Cardiac muscle cell (in vitro differentiated cells and primary cell): ENCODE measurements around the gene ARHGAP31. TPM values are rescaled to one million over a fixed set of nuclear protein-coding genes. Genes with fewer than 3 reads are reported as not detected.

ENCODE experiments used
- DNase-seq, 2 donors: peaks; one replicate each; pipeline versions ENCODE4 v3.0.0 to v3.0.0-alpha.2; 2010 to 2017; ENCODE audit warnings: low read depth in 1 of 2, low spot score in 1 of 2
- H3K27ac ChIP-seq: fragments of 200-600 bp; sonication (generic); 2 replicates; pipeline ENCODE4 v1.5.1; 2016
- H3K27me3 ChIP-seq: fragments of 200-600 bp; sonication (generic); 2 replicates; pipeline ENCODE4 v1.6.0; 2016; ENCODE audit warnings: control low read depth
- H3K36me3 ChIP-seq: fragments of 200-600 bp; sonication (generic); 2 replicates; pipeline ENCODE4 v1.5.1; 2016; ENCODE audit warnings: control low read depth
- H3K4me1 ChIP-seq: fragments of 200-600 bp; sonication (generic); 2 replicates; pipeline ENCODE4 v1.8.1; 2017; ENCODE audit warnings: low read depth, mild to moderate bottlenecking, mixed run types
- H3K4me3 ChIP-seq: fragments of 200-600 bp; sonication (generic); 2 replicates; pipeline ENCODE4 v1.5.1; 2016; ENCODE audit warnings: mild to moderate bottlenecking
- H3K9me3 ChIP-seq: fragments of 200-600 bp; sonication (generic); 2 replicates; pipeline ENCODE4 v1.5.1; 2017; ENCODE audit warnings: low read depth, mild to moderate bottlenecking, control low read depth
- CTCF ChIP-seq: IDR thresholded peaks from 2 replicates; pipeline ENCODE4 v1.5.1; 2012; ENCODE audit warnings: low read depth, mild to moderate bottlenecking, low read length
- polyA plus RNA-seq: library from polyadenylated mRNA; unstranded; fragments of >200 nt; fragmentation: Nextera tagmentation; extraction: Ambion mirVana; gene quantifications from 2 replicates; pipeline ENCODE4 v1.2.1, GENCODE V29; 2016
- total RNA-seq: library from RNA; depleted of rRNA; stranded (reverse); fragments of >200 nt; gene quantifications from 2 replicates; pipeline ENCODE4 v1.2.3, GENCODE V29; 2016

ARHGAP31 gene
- total and polyA plus RNA-seq, 2 experiments from 2014 or later: 23.9 to 60.6 TPM

GRCh38 chr3:119292666-119293065 is 1.5 kb upstream of the ARHGAP31 start:
- no peak for TF ChIP-seq CTCF
- H3K36me3 ChIP-seq: no peaks in the 10 kb centered on the region
- H3K9me3 ChIP-seq: no peaks in the 10 kb centered on the region
- peaks cover 45% of the 10 kb centered on the region for H3K4me1 ChIP-seq
- H3K27ac ChIP-seq: peak overlapping the region; percentile 90
- no peak overlapping the region for H3K4me3 ChIP-seq
- H3K27me3 ChIP-seq: no peaks in the 10 kb centered on the region
- no peak for DNase-seq

- no peaks in the 10 kb centered on the region for H3K27me3 ChIP-seq
- no peak for TF ChIP-seq CTCF
- peak overlapping the region; percentile 90 for H3K27ac ChIP-seq
- no peaks in the 10 kb centered on the region for H3K36me3 ChIP-seq
- peaks cover 52% of the 10 kb centered on the region for H3K4me1 ChIP-seq
- peak overlapping the region; percentile 87 for H3K4me3 ChIP-seq
- DNase-seq: no peak
- H3K9me3 ChIP-seq: no peaks in the 10 kb centered on the region
Measured at GRCh38 chr3:119293105-119293870, 895 bp upstream of the ARHGAP31 start.

- no peaks in the 10 kb centered on the region for H3K27me3 ChIP-seq
- peak; percentile 56 to 62 for DNase-seq
- TF ChIP-seq CTCF: no peak
- H3K9me3 ChIP-seq: no peaks in the 10 kb centered on the region
- H3K27ac ChIP-seq: peak overlapping the region; percentile 90
- peaks cover 62% of the 10 kb centered on the region for H3K4me1 ChIP-seq
- H3K36me3 ChIP-seq: peaks cover 3% of the 10 kb centered on the region
- H3K4me3 ChIP-seq: peak overlapping the region; percentile 87
Measured at GRCh38 chr3:119294696-119295671, 801 bp downstream of the ARHGAP31 start.

GRCh38 chr3:119295816-119296726 is 1.9 kb downstream of the ARHGAP31 start:
- Histone ChIP-seq H3K9me3 (no peaks in the 10 kb centered on the region), H3K4me1 (peaks cover 53% of the 10 kb centered on the region), H3K4me3 (peak overlapping the region; percentile 87), H3K27me3 (no peaks in the 10 kb centered on the region), H3K36me3 (peaks cover 5% of the 10 kb centered on the region), H3K27ac (peak overlapping the region; percentile 90)
- no peak for DNase-seq
- no peak for TF ChIP-seq CTCF

GRCh38 chr3:119296727-119297122 is 2.5 kb downstream of the ARHGAP31 start:
- H3K27ac ChIP-seq: peak overlapping the region; percentile 90
- H3K4me1 ChIP-seq: peaks cover 48% of the 10 kb centered on the region
- DNase-seq: no peak
- H3K27me3 ChIP-seq: no peaks in the 10 kb centered on the region
- no peaks in the 10 kb centered on the region for H3K9me3 ChIP-seq
- peak overlapping the region; percentile 87 for H3K4me3 ChIP-seq
- peaks cover 5% of the 10 kb centered on the region for H3K36me3 ChIP-seq
- no peak for TF ChIP-seq CTCF
